Duodenal mucosa (tissue), 2 donors: ENCODE data around the gene SCNN1B.
"Not testable (repeated sequence)": the region's sequence is repeated elsewhere in the genome, so short reads cannot be mapped to it uniquely, and the experiment has no call there.

Experiments used
- H3K27ac ChIP-seq: one replicate; pipeline ENCODE4 v1.7.0; 2013; ENCODE audit warnings: low read depth, low read length
- H3K27me3 ChIP-seq, 2 donors: one replicate each; pipeline ENCODE4 v1.7.0; 2013; ENCODE audit warnings: low read length in 2 of 2, control low read depth in 1 of 2; ENCODE audit not compliant: insufficient read depth in 2 of 2, control insufficient read depth in 1 of 2
- H3K36me3 ChIP-seq, 2 donors: one replicate each; pipeline ENCODE4 v1.7.0; 2013; ENCODE audit warnings: low read length in 2 of 2, control low read depth in 1 of 2; ENCODE audit not compliant: insufficient read depth in 2 of 2, control insufficient read depth in 1 of 2
- H3K4me1 ChIP-seq, 2 donors: one replicate each; pipeline ENCODE4 v1.7.0; 2013; ENCODE audit warnings: low read length in 2 of 2, control low read depth in 1 of 2; ENCODE audit not compliant: insufficient read depth in 2 of 2, control insufficient read depth in 1 of 2
- H3K4me3 ChIP-seq, 2 donors: one replicate each; pipeline ENCODE4 v1.7.0; 2013; ENCODE audit warnings: low read length in 2 of 2, low read depth in 1 of 2
- H3K9ac ChIP-seq, 2 donors: one replicate each; pipeline ENCODE4 v1.7.0; 2013; ENCODE audit warnings: low read length in 2 of 2, low read depth in 1 of 2
- H3K9me3 ChIP-seq, 2 donors: one replicate each; pipeline ENCODE4 v1.7.0; 2013; ENCODE audit warnings: low read length in 2 of 2, control low read depth in 1 of 2; ENCODE audit not compliant: control insufficient read depth in 1 of 2

SCNN1B gene

DNA sequence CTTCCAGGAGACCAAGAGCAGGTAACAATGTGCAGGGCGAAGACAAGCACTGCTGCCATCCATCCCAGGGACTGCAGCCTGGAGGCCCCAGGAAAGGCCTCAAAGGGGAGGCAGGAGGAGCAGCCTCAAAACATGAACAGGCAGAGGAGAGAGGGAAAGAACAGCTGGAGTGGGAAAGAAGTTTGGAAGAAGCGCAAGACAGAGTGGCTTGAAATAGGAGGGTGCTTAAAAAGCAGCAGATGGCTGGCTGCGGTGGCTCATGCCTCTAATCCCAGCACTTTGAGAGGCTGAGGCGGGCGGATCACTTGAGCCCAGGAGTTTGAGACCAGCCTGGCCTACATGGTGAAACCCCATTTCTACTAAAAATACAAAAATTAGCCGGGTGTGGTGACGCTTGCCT lies 98.3 kb downstream of the SCNN1B start:
- H3K27me3 ChIP-seq, H3K4me3 ChIP-seq, H3K27ac ChIP-seq, H3K9me3 ChIP-seq, H3K9ac ChIP-seq: not testable (repeated sequence)
- Histone ChIP-seq H3K36me3 (peaks cover 25 to 55% of the 10 kb centered on the region in 2 donors), H3K4me1 (peaks cover 8 to 15% of the 10 kb centered on the region in 2 donors)

DNA sequence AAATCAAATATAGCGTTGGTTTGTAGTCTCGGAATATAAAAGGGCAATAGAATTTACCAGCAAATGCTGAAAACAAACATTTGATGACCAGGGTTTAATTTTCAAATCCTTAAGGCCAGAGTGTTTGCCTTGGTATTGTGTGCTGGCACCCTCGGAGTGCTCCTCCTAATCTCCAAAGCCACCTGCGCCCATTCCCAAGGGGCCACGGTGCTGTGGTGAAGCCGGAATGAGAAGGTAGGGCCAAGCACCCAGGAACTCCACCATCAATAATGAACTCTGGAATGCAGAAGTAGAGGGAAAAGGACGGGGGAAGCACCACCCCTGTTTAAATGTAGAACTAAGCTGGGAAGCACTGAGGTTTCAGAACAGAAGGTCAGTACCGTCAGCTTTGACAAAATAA lies 99.0 kb downstream of the SCNN1B start:
- Histone ChIP-seq H3K9ac (no peak overlapping the region), H3K36me3 (peaks cover 25 to 55% of the 10 kb centered on the region in 2 donors), H3K4me1 (peaks cover 8 to 15% of the 10 kb centered on the region in 2 donors)

DNA sequence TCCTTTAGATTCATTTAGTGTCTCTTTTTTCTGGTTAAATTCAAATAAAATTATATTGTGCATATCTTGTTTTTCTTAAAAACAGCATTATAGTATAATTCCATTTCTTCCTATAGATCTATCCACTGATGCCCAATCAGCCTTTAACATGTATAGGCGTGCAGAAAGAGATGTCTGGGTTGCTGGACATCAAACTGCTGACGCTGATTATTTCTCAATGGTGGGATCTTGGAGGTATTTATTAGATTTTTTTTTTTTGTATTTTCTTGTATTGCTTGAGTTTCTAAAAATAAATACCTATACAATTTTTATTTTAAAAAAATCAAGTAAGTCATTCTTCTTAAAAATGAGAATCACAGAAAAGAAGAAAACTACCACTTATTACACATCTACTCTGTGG lies 100.0 kb downstream of the SCNN1B start:
- H3K9ac ChIP-seq, result no peak overlapping the region
- peaks cover 26 to 64% of the 10 kb centered on the region in 2 donors for H3K36me3 ChIP-seq
- H3K4me1 ChIP-seq, result peaks cover 8 to 15% of the 10 kb centered on the region in 2 donors
- no peak overlapping the region for H3K27ac ChIP-seq
- no peaks in the 10 kb centered on the region for H3K27me3 ChIP-seq
- no peaks in the 10 kb centered on the region for H3K9me3 ChIP-seq
- H3K4me3 ChIP-seq, result no peak overlapping the region

More for the DNA sequence above, 99.0 kb downstream of the SCNN1B start:
- H3K4me3 ChIP-seq, result no peak overlapping the region
- no peaks in the 10 kb centered on the region for H3K27me3 ChIP-seq
- H3K9me3 ChIP-seq, result no peaks in the 10 kb centered on the region
- H3K27ac ChIP-seq, result no peak overlapping the region

DNA sequence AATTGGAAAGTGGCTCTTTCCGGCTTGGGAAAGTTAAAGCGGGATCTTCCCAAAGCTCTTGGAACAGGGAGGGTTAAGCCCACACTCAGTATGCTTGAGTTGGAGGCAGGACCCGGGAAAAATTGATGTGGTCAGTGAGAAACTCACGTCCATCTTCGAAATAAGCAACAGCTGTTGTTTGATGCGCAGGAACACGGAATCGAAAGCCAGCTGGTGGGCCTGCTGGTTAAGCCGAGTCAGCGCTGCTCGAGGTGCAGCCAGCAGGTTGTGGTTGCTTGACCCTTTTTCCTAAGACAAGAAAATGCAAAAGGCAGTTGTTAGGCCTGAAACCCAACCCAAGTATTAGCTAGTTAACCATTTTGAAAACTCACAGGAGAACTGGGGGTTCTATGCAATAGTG lies 101.4 kb downstream of the SCNN1B start:
- Histone ChIP-seq H3K9ac (no peak overlapping the region), H3K9me3 (no peaks in the 10 kb centered on the region), H3K4me3 (no peak overlapping the region), H3K27ac (no peak overlapping the region), H3K4me1 (peaks cover 8 to 15% of the 10 kb centered on the region in 2 donors), H3K36me3 (peaks cover 22 to 58% of the 10 kb centered on the region in 2 donors), H3K27me3 (no peaks in the 10 kb centered on the region)

GRCh38 chr16:23406024-23406423 lies 103.9 kb downstream of the SCNN1B start:
- H3K4me3 ChIP-seq, result no peak overlapping the region
- H3K9ac ChIP-seq, result no peak overlapping the region
- peaks cover 8 to 15% of the 10 kb centered on the region in 2 donors for H3K4me1 ChIP-seq
- H3K27me3 ChIP-seq, result no peaks in the 10 kb centered on the region
- peaks cover 21 to 61% of the 10 kb centered on the region in 2 donors for H3K36me3 ChIP-seq
- no peak overlapping the region for H3K27ac ChIP-seq
- no peaks in the 10 kb centered on the region for H3K9me3 ChIP-seq

DNA sequence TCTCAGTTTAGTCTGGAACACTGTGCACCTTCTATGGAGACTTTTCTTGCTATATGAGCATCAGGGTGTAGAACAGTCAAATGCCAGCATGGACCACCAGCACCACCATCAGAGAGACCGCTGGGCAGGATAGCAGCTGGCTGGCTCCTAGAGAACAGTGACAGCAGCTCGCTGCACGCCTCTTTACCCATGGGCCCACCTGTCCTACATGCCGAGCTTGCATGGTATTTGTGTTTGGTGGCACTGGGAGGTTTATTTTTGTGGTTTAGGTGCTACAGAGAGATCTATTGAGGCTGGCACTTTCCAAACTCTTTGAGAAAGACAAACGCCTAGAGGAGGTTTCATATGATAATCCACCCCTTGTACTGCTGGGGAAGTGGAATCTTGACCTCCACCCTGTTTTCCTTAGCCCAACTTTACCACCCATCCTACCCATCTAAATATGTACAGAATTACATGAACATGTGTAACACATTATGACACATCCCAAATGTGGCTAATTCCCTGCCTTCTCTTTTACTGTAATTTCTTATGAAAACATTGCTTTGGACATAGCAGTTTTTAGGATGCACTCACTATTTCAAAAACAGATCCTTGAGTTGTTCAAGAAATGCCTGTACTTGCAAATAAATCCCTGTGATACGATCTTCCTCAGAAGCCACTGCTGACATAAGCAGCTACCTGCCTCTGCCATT lies 104.6 kb downstream of the SCNN1B start:
- Histone ChIP-seq H3K36me3 (peaks cover 21 to 63% of the 10 kb centered on the region in 2 donors), H3K27me3 (no peaks in the 10 kb centered on the region), H3K27ac (no peak overlapping the region)

DNA sequence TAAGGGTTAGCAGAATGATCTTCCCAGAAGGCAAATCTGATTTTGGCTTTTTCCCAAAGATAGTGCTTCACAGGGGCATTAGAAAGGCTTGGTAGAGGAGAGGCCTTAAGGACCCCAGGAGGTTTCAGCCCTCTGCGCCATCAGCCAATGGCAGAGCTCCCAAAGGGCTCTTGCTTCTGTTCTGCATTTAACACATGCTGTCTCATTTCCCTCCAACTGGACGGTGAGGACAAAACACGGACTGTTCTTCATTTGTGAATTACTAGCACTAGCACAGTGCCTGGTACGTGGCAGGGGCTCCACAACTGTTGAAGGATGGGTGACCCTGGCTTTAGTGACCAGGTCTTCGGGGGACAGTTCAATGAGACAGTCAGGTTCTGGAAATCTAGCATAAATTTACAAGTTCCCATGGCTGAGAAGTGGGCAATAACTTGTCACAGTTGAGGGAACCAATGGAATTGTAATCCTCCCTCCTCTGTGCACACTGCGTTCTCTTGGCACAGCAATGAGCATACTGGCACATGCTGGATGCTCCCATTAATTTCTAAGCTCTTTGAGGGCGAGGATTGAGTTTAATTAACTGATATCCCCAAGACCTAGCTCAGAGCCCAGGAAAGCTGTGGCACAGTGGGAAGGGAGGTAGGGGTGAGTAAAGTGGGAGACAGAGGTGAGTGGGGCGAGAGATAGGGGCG lies 105.5 kb downstream of the SCNN1B start:
- Histone ChIP-seq H3K27ac (no peak overlapping the region), H3K4me3 (no peak overlapping the region), H3K9me3 (no peaks in the 10 kb centered on the region), H3K9ac (no peak overlapping the region), H3K36me3 (peaks cover 21 to 67% of the 10 kb centered on the region in 2 donors), H3K4me1 (peaks cover 8 to 15% of the 10 kb centered on the region in 2 donors), H3K27me3 (no peaks in the 10 kb centered on the region)

More for the DNA sequence above, 104.6 kb downstream of the SCNN1B start:
- H3K9me3 ChIP-seq, result no peaks in the 10 kb centered on the region
- H3K4me3 ChIP-seq, result no peak overlapping the region
- H3K4me1 ChIP-seq, result peaks cover 8 to 15% of the 10 kb centered on the region in 2 donors
- no peak overlapping the region for H3K9ac ChIP-seq

GRCh38 chr16:23408242-23408822 lies 106.2 kb downstream of the SCNN1B start:
- Histone ChIP-seq H3K27ac (no peak overlapping the region), H3K4me3 (no peak overlapping the region), H3K9me3 (no peaks in the 10 kb centered on the region), H3K36me3 (peaks cover 21 to 72% of the 10 kb centered on the region in 2 donors), H3K9ac (no peak overlapping the region), H3K27me3 (no peaks in the 10 kb centered on the region), H3K4me1 (peaks cover 8 to 13% of the 10 kb centered on the region in 2 donors)

DNA sequence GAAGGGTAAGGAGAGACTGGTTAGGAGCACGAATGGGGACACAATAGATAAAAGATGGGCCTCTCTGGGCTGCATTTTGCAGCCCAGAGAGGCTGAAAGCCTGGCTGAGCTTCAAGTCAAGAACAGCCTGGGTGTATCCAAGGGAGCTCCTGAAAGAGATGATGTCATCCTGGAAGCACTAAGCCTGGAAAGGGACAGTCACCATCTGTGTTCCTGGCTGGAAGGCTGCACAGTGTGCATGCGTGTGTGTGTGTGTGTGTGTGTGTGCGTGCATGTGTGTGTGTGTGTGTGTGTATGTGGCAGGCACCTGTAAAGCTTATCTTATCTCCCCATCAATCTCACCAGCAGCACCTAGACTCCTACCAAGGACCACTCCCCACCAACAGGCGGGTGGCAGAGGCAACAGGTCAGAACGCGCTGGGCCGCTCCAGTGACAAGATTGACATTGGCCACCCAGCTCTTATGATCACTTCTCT lies 106.8 kb downstream of the SCNN1B start:
- Histone ChIP-seq H3K4me3 (no peak overlapping the region), H3K27ac (no peak overlapping the region), H3K4me1 (peaks cover 6 to 9% of the 10 kb centered on the region in 2 donors), H3K9ac (no peak overlapping the region), H3K27me3 (no peaks in the 10 kb centered on the region), H3K36me3 (peaks cover 18 to 72% of the 10 kb centered on the region in 2 donors), H3K9me3 (no peaks in the 10 kb centered on the region)

DNA sequence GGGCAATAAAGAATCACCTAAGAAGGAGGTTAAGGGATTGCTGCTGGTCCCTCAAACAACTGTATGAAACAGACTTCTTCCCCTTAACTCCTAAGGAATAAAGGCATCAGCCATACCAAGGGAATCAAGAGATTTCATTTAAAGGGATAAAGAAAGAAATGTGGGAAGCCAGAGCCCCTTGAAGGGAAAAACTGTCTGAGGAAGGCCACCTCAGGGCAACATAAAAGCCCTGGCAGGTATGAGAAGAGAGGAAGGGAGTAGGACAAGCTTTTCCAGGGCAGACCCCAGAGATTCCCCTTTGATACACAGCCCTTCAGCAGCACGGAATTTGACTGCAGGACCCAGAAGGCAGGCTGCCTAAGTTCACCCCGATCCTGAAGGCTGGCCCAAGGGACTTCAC lies 107.4 kb downstream of the SCNN1B start:
- H3K27me3 ChIP-seq, result no peaks in the 10 kb centered on the region
- H3K4me1 ChIP-seq, result peaks cover 0 to 3% of the 10 kb centered on the region in 2 donors
- no peak overlapping the region for H3K4me3 ChIP-seq
- no peaks in the 10 kb centered on the region for H3K9me3 ChIP-seq
- H3K27ac ChIP-seq, result no peak overlapping the region
- H3K36me3 ChIP-seq, result peaks cover 18 to 79% of the 10 kb centered on the region in 2 donors
- no peak overlapping the region for H3K9ac ChIP-seq
